SK-N-SH treated with all-trans-retinoic acid at 6 μM for 48 hours (cell line): ENCODE results near the gene CWF19L2.
"Not testable (repeated sequence)": the region's sequence is repeated elsewhere in the genome, so short reads cannot be mapped to it uniquely, and the experiment has no call there.

Source experiments
- ATAC-seq: fragments of 200-7000 bp; cut with Tn5 transposase; 3 replicates; pipeline ENCODE4 v1.9.1; 2020; ENCODE audit warnings: mild to moderate bottlenecking, moderate library complexity
- ARNTL ChIP-seq: fragments of 450-650 bp; formaldehyde crosslinking; IDR thresholded peaks from 2 replicates; pipeline ENCODE4 v1.5.0; 2020; ENCODE audit warnings: low read depth, mild to moderate bottlenecking, moderate library complexity, borderline replicate concordance
- BACH2 ChIP-seq: fragments of 250-450 bp; sonication (Bioruptor Pico); IDR thresholded peaks from 2 replicates; pipeline ENCODE4 v1.9.0; 2021; ENCODE audit warnings: mild to moderate bottlenecking, borderline replicate concordance
- CSDC2 ChIP-seq: fragments of 250-450 bp; sonication (Bioruptor Pico); IDR thresholded peaks from 2 replicates; pipeline ENCODE4 v1.5.0; 2020; ENCODE audit warnings: mild to moderate bottlenecking, moderate library complexity
- CSRNP3 ChIP-seq: fragments of 250-450 bp; sonication (Bioruptor Pico); IDR thresholded peaks from 2 replicates; pipeline ENCODE4 v1.5.1; 2021; ENCODE audit warnings: mild to moderate bottlenecking, moderate library complexity
- ESRRG ChIP-seq: fragments of 250-450 bp; sonication (Bioruptor Pico); IDR thresholded peaks from 2 replicates; pipeline ENCODE4 v1.6.1; 2021; ENCODE audit warnings: mild to moderate bottlenecking
- GLIS3 ChIP-seq: fragments of 250-450 bp; sonication (Bioruptor Pico); IDR thresholded peaks from 2 replicates; pipeline ENCODE4 v1.5.0; 2020; ENCODE audit warnings: mild to moderate bottlenecking, moderate library complexity
- ISL1 ChIP-seq: fragments of 250-450 bp; sonication (Bioruptor Pico); IDR thresholded peaks from 2 replicates; pipeline ENCODE4 v2.1.2; 2022; ENCODE audit warnings: mild to moderate bottlenecking, moderate library complexity
- OSR1 ChIP-seq: fragments of 250-450 bp; sonication (Bioruptor Pico); IDR thresholded peaks from 2 replicates; pipeline ENCODE4 v1.8.0; 2022; ENCODE audit warnings: moderate library complexity, mild to moderate bottlenecking, inconsistent platforms
- PPARA ChIP-seq: fragments of 250-450 bp; sonication (Bioruptor Pico); IDR thresholded peaks from 2 replicates; pipeline ENCODE4 v1.5.0; 2020; ENCODE audit warnings: mild to moderate bottlenecking, borderline replicate concordance
- RARB ChIP-seq: fragments of 250-450 bp; sonication (Bioruptor Pico); IDR thresholded peaks from 2 replicates; pipeline ENCODE4 v1.8.0; 2021; ENCODE audit warnings: mild to moderate bottlenecking, moderate library complexity
- SNAI2 ChIP-seq: fragments of 250-450 bp; sonication (Bioruptor Pico); IDR thresholded peaks from 2 replicates; pipeline ENCODE4 v1.5.0; 2020; ENCODE audit warnings: mild to moderate bottlenecking, moderate library complexity
- TCF4 ChIP-seq: fragments of 250-450 bp; sonication (Bioruptor Pico); IDR thresholded peaks from 2 replicates; pipeline ENCODE4 v1.8.0; 2021; ENCODE audit warnings: mild to moderate bottlenecking, moderate library complexity, borderline replicate concordance
- TOX ChIP-seq: fragments of 250-450 bp; sonication (Bioruptor Pico); IDR thresholded peaks from 2 replicates; pipeline ENCODE4 v1.8.0; 2021; ENCODE audit warnings: mild to moderate bottlenecking, moderate library complexity, borderline replicate concordance
- ZC3H10 ChIP-seq: fragments of 250-450 bp; sonication (Bioruptor Pico); IDR thresholded peaks from 2 replicates; pipeline ENCODE4 v1.5.1; 2021; ENCODE audit warnings: mild to moderate bottlenecking, moderate library complexity
- ZFP3 ChIP-seq: fragments of 250-450 bp; sonication (Bioruptor Pico); IDR thresholded peaks from 2 replicates; pipeline ENCODE4 v1.5.0; 2020; ENCODE audit warnings: mild to moderate bottlenecking, moderate library complexity
- ZFP30 ChIP-seq: fragments of 450-650 bp; formaldehyde crosslinking; IDR thresholded peaks from 2 replicates; pipeline ENCODE4 v1.5.0; 2022; ENCODE audit warnings: mild to moderate bottlenecking, moderate library complexity
- ZNF565 ChIP-seq: fragments of 450-650 bp; formaldehyde crosslinking; conservative IDR thresholded peaks from 2 replicates; pipeline ENCODE4 v1.5.0; 2020; ENCODE audit warnings: low read depth, mild to moderate bottlenecking, moderate library complexity
- ZNF70 ChIP-seq: fragments of 450-650 bp; formaldehyde crosslinking; IDR thresholded peaks from 2 replicates; pipeline ENCODE4 v1.5.0; 2020; ENCODE audit warnings: mild to moderate bottlenecking, moderate library complexity
- ZNF8 ChIP-seq: fragments of 450-650 bp; formaldehyde crosslinking; IDR thresholded peaks from 2 replicates; pipeline ENCODE4 v1.5.0; 2020; ENCODE audit warnings: mild to moderate bottlenecking, moderate library complexity
- TF ChIP-seq, protein P1 (sequence below): fragments of 250-450 bp; sonication (Bioruptor Pico); IDR thresholded peaks from 2 replicates; pipeline ENCODE4 v1.5.0; 2020; ENCODE audit warnings: mild to moderate bottlenecking, moderate library complexity
- TF ChIP-seq, protein P2 (sequence below): fragments of 250-450 bp; sonication (Bioruptor Pico); IDR thresholded peaks from 2 replicates; pipeline ENCODE4 v1.5.1; 2020; ENCODE audit warnings: low read depth, mild to moderate bottlenecking, moderate library complexity

The CWF19L2 gene

DNA sequence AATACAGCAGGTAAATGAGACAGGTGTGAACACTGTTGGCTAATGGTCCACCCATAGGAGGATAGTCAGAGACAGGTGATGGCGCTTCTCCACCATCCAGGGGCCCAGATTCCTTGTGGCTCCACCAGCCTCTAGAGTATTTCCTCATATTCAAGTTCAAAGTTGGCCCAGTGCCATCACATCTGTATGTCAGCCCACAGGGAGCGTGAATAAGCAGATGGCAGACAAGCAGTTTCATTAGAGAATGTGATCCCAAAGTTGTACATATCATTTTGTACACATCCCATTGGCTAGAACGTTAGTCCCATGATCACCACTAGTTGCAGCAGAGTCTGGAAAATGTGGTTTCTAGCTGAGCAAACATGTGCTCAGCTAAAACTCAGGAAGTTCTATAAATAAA is 11.0 kb upstream of the CWF19L2 start:
- no peak for ATAC-seq
- TF ChIP-seq ZNF565 (CRISPR knock-in tag) (no peak), ARNTL (CRISPR knock-in tag) (no peak), RARB (CRISPR knock-in tag) (no peak)

- no peak for ATAC-seq
- TF ChIP-seq, protein P1, sequence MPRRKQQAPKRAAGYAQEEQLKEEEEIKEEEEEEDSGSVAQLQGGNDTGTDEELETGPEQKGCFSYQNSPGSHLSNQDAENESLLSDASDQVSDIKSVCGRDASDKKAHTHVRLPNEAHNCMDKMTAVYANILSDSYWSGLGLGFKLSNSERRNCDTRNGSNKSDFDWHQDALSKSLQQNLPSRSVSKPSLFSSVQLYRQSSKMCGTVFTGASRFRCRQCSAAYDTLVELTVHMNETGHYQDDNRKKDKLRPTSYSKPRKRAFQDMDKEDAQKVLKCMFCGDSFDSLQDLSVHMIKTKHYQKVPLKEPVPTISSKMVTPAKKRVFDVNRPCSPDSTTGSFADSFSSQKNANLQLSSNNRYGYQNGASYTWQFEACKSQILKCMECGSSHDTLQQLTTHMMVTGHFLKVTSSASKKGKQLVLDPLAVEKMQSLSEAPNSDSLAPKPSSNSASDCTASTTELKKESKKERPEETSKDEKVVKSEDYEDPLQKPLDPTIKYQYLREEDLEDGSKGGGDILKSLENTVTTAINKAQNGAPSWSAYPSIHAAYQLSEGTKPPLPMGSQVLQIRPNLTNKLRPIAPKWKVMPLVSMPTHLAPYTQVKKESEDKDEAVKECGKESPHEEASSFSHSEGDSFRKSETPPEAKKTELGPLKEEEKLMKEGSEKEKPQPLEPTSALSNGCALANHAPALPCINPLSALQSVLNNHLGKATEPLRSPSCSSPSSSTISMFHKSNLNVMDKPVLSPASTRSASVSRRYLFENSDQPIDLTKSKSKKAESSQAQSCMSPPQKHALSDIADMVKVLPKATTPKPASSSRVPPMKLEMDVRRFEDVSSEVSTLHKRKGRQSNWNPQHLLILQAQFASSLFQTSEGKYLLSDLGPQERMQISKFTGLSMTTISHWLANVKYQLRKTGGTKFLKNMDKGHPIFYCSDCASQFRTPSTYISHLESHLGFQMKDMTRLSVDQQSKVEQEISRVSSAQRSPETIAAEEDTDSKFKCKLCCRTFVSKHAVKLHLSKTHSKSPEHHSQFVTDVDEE (CRISPR knock-in tag) = no peak
- TF ChIP-seq ZFP3 (no peak), GLIS3 (CRISPR knock-in tag) (no peak), ZC3H10 (CRISPR knock-in tag) (no peak), ARNTL (CRISPR knock-in tag) (no peak), CSRNP3 (CRISPR knock-in tag) (no peak), BACH2 (CRISPR knock-in tag) (no peak), CSDC2 (CRISPR knock-in tag) (no peak), TOX (CRISPR knock-in tag) (no peak), SNAI2 (CRISPR knock-in tag) (no peak), PPARA (CRISPR knock-in tag) (no peak), ZNF565 (CRISPR knock-in tag) (no peak), RARB (CRISPR knock-in tag) (no peak), ZNF8 (CRISPR knock-in tag) (no peak)
Observed at GRCh38 chr11:107467696-107468095, 10.1 kb upstream of the CWF19L2 start.

DNA sequence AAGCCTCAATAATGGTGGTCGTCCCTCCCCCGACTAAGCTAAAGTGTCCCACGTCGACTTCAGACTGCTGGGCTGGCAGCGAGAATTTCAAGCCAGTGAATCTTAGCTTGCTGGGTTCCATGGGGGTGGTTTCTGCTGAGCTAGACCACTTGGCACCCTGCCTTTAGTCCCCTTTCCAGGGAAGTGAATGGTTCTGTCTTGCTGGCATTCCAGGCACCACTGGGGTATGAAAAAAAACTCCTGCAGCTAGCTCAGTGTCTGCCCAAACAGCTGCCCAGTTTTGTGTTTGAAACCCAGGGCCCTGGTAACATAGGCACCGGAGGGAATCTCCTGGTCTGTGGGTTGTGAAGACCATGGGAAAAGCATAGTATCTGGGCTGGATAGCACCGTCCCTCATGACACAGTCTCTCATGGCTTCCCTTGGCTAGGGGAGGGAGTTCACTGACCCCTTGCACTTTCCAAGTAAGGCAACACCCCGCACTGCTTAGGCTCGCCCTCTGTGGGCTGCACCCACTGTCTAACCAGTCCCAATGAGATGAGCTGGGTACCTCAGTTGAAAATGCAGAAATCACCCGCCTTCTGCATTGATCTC is 8.7 kb upstream of the CWF19L2 start:
- not testable (repeated sequence) for ATAC-seq

GRCh38 chr11:107457205-107457557 is 444 bp downstream of the CWF19L2 start:
- TF ChIP-seq ZNF8 (CRISPR knock-in tag) (no peak), CSDC2 (CRISPR knock-in tag) (no peak), GLIS3 (CRISPR knock-in tag) (no peak), ESRRG (CRISPR knock-in tag) (no peak), CSRNP3 (CRISPR knock-in tag) (no peak), OSR1 (CRISPR knock-in tag) (no peak), ZNF70 (no peak), ZNF565 (CRISPR knock-in tag) (no peak)
- TF ChIP-seq, protein P2, sequence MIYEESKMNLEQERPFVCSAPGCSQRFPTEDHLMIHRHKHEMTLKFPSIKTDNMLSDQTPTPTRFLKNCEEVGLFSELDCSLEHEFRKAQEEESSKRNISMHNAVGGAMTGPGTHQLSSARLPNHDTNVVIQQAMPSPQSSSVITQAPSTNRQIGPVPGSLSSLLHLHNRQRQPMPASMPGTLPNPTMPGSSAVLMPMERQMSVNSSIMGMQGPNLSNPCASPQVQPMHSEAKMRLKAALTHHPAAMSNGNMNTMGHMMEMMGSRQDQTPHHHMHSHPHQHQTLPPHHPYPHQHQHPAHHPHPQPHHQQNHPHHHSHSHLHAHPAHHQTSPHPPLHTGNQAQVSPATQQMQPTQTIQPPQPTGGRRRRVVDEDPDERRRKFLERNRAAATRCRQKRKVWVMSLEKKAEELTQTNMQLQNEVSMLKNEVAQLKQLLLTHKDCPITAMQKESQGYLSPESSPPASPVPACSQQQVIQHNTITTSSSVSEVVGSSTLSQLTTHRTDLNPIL = no peak
- peak; percentile 68 for ATAC-seq

GRCh38 chr11:107453594-107454286 is 3.9 kb downstream of the CWF19L2 start:
- ATAC-seq = no peak
- no peak for TF ChIP-seq PPARA (CRISPR knock-in tag)
- TF ChIP-seq, protein P1 (CRISPR knock-in tag) = no peak
- TF ChIP-seq TCF4 (CRISPR knock-in tag) = no peak
- TF ChIP-seq, protein P2 = no peak
- no peak for TF ChIP-seq BACH2 (CRISPR knock-in tag)
- TF ChIP-seq ARNTL (CRISPR knock-in tag) = no peak
- no peak for TF ChIP-seq GLIS3 (CRISPR knock-in tag)
- TF ChIP-seq ZNF8 (CRISPR knock-in tag) = no peak
- no peak for TF ChIP-seq ISL1 (CRISPR knock-in tag)
- no peak for TF ChIP-seq ZFP30
